Psoas muscle (tissue), 8 donors: ENCODE measurements around the gene CLCF1. TPM values are rescaled to one million over a fixed set of nuclear protein-coding genes. Genes with fewer than 3 reads are reported as not detected.

ENCODE experiments used
- ATAC-seq, 4 donors: fragments of 200-7000 bp; cut with Tn5 transposase; one replicate each; pipeline ENCODE4 v1.9.1; 2020; ENCODE audit warnings: moderate library complexity in 3 of 4, mild to moderate bottlenecking in 2 of 4
- DNase-seq, 2 donors: peaks; one replicate each; pipeline ENCODE4 v3.0.0-alpha.2; 2020
- H3K27ac ChIP-seq: fragments of 200-600 bp; one replicate; pipeline ENCODE4 v1.8.0; 2022
- H3K27me3 ChIP-seq, 3 donors: fragments of 200-600 bp in 1 of 3; one replicate each; pipeline versions ENCODE4 v1.6.1 to v1.8.0; 2013 to 2022; ENCODE audit warnings: low read length in 2 of 3, mild to moderate bottlenecking in 2 of 3, moderate library complexity in 1 of 3; ENCODE audit not compliant: insufficient read depth in 3 of 3
- H3K36me3 ChIP-seq, 2 donors: fragments of 200-600 bp in 1 of 2; one replicate each; pipeline versions ENCODE4 v1.6.1 to v1.8.0; 2013 to 2022; ENCODE audit warnings: low read depth in 1 of 2, mild to moderate bottlenecking in 1 of 2, moderate library complexity in 1 of 2; ENCODE audit not compliant: insufficient read depth in 1 of 2
- H3K4me1 ChIP-seq: fragments of 200-600 bp; one replicate; pipeline ENCODE4 v1.8.0; 2022
- H3K4me3 ChIP-seq: fragments of 200-600 bp; one replicate; pipeline ENCODE4 v1.8.0; 2022; ENCODE audit warnings: mild to moderate bottlenecking
- H3K9me3 ChIP-seq: fragments of 200-600 bp; one replicate; pipeline ENCODE4 v1.8.0; 2022
- WGBS, 3 donors: extraction: QIAGEN DNeasy Blood & Tissue Kit; methylation state at CpG; one replicate each; pipeline versions ENCODE4 v1.1.6 to v1.1.7; 2013; 5-methylcytosine and 5-hydroxymethylcytosine counted together
- intact Hi-C, 2 donors: fragments of 100-400 bp; cut with DNase I; formaldehyde crosslinking; loops; one replicate each; pipeline versions ENCODE4 v1.11.0 to v1.14.2; 2022
- polyA plus RNA-seq, 3 donors: library from polyadenylated mRNA; stranded (reverse); fragments of 200-250 nt; gene quantifications; one replicate each; pipeline ENCODE4 v1.2.3, GENCODE V29; 2013
- total RNA-seq, 4 donors: library from RNA; stranded (reverse); fragmentation: NEBNext Ultra II Directional in 2 of 4; extraction: Animal tissue kit (Norgen Biotek cat#: 25700) in 2 of 4; gene quantifications; one replicate each; pipeline versions ENCODE4 v1.2.1 to v1.2.4, GENCODE V29; 2021 to 2023
- TF ChIP-seq, protein P1 (sequence below): fragments of 200-600 bp; IDR thresholded peaks from one replicate; pipeline ENCODE4 v1.8.0; 2022; ENCODE audit warnings: antibody characterized with exemption
- donor health status: healthy with polysubstance abuse.
- donor health status: DM: no; HTN: no; CAD: no; lungs with moderate emphysema.
- donor health status: Bipolar disorder and iron deficiency.
- donor health status: healthy.
- donor health status: DM: yes; HTN: yes; CAD: no.
- donor health status: DM: no; HTN: no; CAD: no.
- donor health status: DM: no; HTN: no; CAD: no.
- donor health status: DM: yes; HTN: yes; CAD: no.

The CLCF1 gene
- total and polyA plus RNA-seq, 7 donors, result 0.44 to 6.5 (median 0.69) TPM

DNA sequence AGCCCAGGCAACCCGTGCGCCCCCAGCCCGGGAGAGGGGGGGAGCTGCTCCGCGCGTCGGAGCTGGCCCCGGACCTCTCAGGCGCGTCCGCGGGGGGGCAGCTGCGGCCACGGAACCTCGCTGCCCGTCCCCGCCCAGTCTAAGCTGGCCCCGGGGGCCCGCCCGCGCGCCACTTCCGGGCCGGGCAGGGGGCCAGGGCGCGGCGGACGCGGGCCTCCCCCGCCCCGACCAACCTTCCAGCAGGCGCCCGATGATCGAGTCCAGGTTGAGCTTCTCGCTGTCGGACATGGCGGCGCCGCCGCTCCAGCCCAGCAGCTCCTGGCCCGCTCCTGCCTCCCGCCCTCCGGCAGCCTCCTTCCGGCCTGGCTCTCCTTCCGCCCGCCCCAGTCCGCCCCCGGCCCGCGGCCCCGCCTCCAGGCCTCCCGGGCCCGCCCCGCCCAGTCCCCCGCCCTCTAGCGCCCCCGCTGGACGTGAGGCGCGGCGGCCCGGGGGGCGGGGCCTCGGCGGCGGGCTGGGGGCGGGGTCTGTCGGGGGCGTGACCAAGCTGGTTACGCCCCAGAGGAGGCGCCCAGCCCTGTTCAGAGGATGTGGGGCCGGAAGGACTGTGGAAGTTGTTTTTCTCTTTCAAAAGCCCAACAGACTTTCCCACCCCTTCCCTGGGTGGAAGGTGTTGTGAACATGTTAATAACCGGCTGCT is 28.2 kb upstream of the CLCF1 start, which contains the start of gene PPP1CA:
PPP1CA (minus strand) TSS at position 364 of the 697 bp plus-strand sequence; CDS start at position 288, 76 bp downstream.
- WGBS, 3 donors, result 0 to 1% (median 1%) methylated on average over 40 to 73 of the region's 73 CpGs
- TF ChIP-seq, protein P1, sequence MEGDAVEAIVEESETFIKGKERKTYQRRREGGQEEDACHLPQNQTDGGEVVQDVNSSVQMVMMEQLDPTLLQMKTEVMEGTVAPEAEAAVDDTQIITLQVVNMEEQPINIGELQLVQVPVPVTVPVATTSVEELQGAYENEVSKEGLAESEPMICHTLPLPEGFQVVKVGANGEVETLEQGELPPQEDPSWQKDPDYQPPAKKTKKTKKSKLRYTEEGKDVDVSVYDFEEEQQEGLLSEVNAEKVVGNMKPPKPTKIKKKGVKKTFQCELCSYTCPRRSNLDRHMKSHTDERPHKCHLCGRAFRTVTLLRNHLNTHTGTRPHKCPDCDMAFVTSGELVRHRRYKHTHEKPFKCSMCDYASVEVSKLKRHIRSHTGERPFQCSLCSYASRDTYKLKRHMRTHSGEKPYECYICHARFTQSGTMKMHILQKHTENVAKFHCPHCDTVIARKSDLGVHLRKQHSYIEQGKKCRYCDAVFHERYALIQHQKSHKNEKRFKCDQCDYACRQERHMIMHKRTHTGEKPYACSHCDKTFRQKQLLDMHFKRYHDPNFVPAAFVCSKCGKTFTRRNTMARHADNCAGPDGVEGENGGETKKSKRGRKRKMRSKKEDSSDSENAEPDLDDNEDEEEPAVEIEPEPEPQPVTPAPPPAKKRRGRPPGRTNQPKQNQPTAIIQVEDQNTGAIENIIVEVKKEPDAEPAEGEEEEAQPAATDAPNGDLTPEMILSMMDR, result peak; percentile 63
- intact Hi-C loops, result loop anchor here (1.0 to 5.0 kb wide), 4 partner anchors 17 to 105 kb away; partner anchors contain the start of gene TMEM134 (in 2 of the 2)

DNA sequence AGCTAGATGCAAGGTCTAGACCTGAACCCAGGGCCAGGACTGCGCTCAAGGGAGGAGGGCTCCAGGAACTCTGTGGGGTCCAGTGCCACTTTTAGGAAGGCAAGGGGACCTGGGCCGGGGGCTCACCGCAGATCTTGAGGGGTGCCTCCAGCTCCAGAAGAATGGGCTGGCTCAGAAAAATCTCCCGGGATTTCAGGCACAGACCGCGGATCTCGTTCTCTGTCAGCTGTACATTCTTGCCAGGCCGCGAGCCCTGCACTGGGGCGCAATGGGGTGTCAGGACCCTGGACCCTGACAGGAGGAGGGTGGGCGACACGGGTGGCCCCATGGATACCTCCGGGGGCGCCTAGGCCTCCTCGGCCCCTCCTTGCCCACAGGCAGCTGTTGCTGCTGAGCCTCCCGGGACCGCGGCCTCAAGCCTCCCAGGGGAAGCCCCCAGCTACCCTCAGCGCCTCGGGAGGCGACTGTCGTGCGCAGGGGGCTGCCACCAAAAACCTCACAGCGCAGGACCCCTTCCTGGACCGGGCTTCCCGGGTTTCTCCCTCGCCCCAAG is 27.6 kb upstream of the CLCF1 start:
- TF ChIP-seq, protein P1, result no peak
- DNase-seq (peak in 1 of 2 donors; percentile 71), ATAC-seq (peak in 3 of 4 donors; percentile 11 to 29 (median 14))
- Histone ChIP-seq H3K27me3 (no peaks in the 10 kb centered on the region), H3K4me3 (peak overlapping the region; percentile 99), H3K4me1 (peaks cover 32% of the 10 kb centered on the region), H3K27ac (peak overlapping the region; percentile 95), H3K36me3 (peaks cover 0 to 47% of the 10 kb centered on the region in 2 donors), H3K9me3 (no peaks in the 10 kb centered on the region)
- WGBS, 3 donors, result 3 to 5% (median 3%) methylated on average over 16 to 27 of the region's 27 CpGs
- intact Hi-C loops, result loop anchor here (1.0 to 5.0 kb wide), 3 partner anchors 66 to 106 kb away; partner anchors contain the start of gene TMEM134 (in 2 of the 2)

More for the DNA sequence above, 28.2 kb upstream of the CLCF1 start, which contains the start of gene PPP1CA:
- peaks cover 32% of the 10 kb centered on the region for H3K4me1 ChIP-seq
- ATAC-seq, result peak; percentile 89 to 92 (median 92)
- no peaks in the 10 kb centered on the region for H3K9me3 ChIP-seq
- H3K27ac ChIP-seq, result peak within 1 kb of the TSS; percentile 95
- no peaks in the 10 kb centered on the region for H3K27me3 ChIP-seq
- peak within 1 kb of the TSS; percentile 99 for H3K4me3 ChIP-seq
- peak; percentile 91 to 96 for DNase-seq
- H3K36me3 ChIP-seq, result peaks cover 0 to 41% of the 10 kb centered on the region in 2 donors

DNA sequence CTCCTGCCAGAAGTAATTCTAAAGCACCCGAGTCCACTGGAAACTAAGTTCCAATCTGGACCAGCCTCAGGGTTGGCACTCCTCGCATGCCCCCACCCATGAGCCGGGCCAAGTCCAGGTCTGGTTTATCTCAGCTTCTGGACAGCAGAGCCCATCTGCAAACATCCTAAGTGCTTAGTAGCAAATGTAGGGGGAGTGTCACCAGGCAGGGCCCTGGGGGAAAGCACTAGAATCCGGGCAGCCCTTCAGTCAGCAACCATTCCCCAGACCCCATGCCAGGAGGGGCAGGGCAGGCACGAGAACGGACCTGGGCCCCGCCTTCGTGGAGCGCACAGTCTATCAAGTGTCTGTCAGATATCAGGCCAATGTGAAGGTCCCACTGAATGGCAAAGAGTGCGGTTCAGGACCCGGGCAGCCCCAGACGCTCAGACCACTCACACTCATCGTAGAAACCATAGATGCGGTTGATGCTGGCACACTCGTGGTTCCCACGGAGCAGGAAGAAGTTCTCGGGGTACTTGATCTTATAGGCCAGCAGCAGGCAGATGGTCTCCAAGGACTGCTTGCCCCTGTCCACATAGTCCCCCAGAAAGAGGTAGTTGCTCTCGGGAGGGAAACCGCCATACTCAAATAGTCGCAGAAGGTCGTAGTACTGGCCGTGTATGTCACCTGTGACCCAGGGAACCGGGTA is 27.0 kb upstream of the CLCF1 start:
- intact Hi-C loops, result loop anchor here (2.0 to 5.0 kb wide), 2 partner anchors 67 to 106 kb away; partner anchors contain the start of gene TMEM134 (in 2 of the 2)
- 31 to 44% (median 35%) methylated on average over 23 of the region's 23 CpGs for WGBS, 3 donors
- H3K9me3 ChIP-seq, result no peaks in the 10 kb centered on the region
- H3K27me3 ChIP-seq, result no peaks in the 10 kb centered on the region
- peaks cover 32% of the 10 kb centered on the region for H3K4me1 ChIP-seq
- peak overlapping the region; percentile 95 for H3K27ac ChIP-seq
- DNase-seq, result no peak
- TF ChIP-seq, protein P1, result no peak
- ATAC-seq, result no peak
- peak overlapping the region; percentile 99 for H3K4me3 ChIP-seq
- H3K36me3 ChIP-seq, result peaks cover 0 to 54% of the 10 kb centered on the region in 2 donors

DNA sequence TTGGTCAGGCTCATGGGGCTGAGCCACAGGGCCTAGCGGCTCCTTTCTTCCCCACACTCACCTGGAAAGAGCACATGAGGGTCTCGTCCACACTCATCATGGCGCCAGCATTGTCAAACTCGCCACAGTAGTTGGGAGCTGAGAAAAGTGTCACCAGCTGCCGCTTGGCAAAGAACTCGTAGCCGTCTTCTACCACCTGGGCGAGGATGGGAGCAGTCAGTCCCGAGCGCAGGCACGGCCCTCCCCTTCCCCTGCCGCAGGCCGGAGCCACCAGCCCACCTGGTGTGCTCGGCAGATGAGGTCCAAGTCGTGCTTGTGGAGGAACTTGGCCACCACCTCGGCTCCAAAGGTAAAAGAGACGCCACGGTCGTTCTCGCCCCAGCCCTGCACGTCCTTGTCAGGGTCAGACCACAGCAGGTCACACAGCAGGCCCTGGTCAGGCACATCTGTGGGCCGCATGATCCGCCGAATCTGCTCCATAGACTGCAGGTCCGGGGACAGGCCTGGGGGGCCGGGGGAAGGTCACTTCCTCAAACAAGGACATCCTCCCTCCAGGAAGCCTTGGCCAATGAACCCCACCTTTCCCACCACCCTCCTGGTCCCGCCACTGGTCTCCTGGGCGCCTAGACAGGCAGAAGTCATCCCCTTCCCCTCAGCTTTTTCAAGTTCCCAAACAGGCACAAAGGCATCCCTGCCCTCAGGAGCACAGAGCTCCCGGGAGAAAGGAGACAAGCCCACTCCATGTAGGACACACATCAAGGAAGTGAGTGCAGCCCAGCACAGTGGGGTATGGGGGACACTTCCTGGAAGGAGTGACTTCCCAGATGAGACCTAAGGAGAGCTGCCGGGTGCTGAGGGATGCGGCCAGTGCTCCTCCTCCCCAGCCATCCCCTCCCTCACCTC is 25.5 kb upstream of the CLCF1 start:
- ATAC-seq (no peak), DNase-seq (no peak)
- WGBS, 3 donors, result 76 to 82% (median 77%) methylated on average over 31 of the region's 31 CpGs
- H3K27ac ChIP-seq, result no peak overlapping the region
- no peak overlapping the region for H3K4me3 ChIP-seq
- peaks cover 32% of the 10 kb centered on the region for H3K4me1 ChIP-seq
- H3K9me3 ChIP-seq, result no peaks in the 10 kb centered on the region
- intact Hi-C loops, result no loop called here
- H3K27me3 ChIP-seq, result no peaks in the 10 kb centered on the region
- TF ChIP-seq, protein P1, result no peak
- H3K36me3 ChIP-seq, result peaks cover 0 to 65% of the 10 kb centered on the region in 2 donors
